HG03039 (cell line): ENCODE results near the gene TRPC4.

Source experiments
- ATAC-seq: cut with Tn5 transposase; IDR thresholded peaks from one replicate; pipeline ENCODE4 v1.9.1; 2021; ENCODE audit warnings: mild to moderate bottlenecking, moderate library complexity; ENCODE audit not compliant: unreplicated experiment

TRPC4 gene

GRCh38 chr13:37663724-37664123, 205.8 kb downstream of the TRPC4 start:
- no peak for ATAC-seq

DNA sequence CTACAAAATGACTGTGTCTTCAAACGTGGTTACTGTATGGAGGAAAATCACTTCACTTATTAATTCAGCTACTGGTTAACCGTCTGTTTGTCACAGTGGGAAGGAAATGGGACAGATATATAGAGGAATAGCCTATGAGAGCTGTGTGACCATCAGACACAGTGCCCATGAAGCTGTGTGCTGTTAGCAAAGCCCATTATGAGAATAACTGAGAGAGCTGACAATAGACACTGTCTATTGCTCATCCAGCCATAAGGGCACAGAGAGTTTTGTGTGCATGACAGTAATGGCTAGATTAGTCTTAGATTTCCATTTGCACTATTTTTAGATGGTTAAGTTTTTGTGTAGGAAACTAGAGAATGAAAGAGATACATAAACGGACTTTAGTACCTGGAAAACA, 206.9 kb downstream of the TRPC4 start:
- no peak for ATAC-seq

DNA sequence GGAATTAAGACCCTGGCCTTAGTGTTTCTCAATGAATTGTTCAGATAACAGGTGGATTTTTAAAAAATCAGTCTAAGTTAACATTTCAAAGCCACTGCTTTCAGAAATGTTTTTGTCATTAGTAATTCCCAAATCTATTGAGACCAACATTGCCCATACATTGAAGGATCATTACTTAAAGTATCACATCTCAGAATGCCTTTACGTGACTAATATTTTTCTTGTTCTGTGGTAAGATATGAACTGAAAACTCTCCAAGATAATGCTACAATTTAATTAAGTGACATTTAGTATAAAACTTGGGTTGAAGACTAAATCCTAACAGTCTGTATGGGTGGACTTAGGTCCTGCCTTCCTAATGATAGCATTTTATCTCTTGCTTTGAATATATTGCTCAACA, 211.6 kb downstream of the TRPC4 start:
- no peak for ATAC-seq

DNA sequence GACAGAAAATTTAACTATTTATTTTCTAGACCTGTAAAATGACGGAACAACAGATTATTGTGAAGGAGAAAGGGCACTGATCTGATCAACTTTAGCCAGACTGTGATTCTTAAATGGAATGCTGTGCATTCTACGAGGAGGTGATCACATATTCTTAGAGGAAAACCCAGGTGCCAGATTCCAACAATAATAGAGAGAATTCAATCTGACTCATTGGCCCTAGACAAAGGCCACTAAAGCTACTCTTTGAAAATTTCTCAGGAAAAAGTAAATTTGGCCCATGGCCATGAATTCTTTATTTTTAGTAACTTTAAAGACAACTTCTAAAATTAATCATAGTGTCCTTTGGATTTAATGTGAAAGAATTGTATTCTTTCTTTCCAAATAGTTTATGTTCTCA, 212.4 kb downstream of the TRPC4 start:
- ATAC-seq, result no peak

DNA sequence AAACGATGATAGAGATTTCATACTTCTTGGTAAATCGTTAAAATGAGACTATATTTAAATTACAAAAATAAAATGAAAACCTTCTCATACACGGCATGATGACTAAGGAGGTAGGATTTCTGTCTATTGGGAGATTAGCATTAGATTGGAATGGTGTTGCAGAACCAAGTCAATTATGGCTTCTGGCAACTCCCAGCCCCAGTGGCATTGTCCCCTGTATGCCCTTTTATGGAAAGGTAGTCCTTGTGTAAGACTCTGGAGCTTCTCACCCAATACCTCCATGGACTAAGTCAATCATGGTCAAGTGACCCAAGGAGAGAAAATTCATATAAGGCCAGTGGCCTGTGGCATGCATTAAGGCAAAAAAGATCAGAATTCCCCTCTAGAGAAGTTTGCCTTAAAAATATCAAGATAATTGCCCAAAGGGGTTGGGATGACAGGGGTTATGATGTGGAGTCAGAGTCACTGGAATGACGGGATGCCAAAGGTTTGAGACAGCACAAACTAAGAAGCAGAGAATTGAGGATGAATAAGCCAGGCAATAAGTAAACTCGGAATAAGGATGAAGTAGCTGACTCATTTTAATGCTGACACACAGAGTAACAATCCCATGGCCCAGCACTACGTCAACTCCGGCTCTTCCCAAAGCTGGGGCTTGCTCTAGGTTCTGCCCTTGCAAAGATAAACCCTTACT, 213.2 kb downstream of the TRPC4 start:
- ATAC-seq, result no peak

DNA sequence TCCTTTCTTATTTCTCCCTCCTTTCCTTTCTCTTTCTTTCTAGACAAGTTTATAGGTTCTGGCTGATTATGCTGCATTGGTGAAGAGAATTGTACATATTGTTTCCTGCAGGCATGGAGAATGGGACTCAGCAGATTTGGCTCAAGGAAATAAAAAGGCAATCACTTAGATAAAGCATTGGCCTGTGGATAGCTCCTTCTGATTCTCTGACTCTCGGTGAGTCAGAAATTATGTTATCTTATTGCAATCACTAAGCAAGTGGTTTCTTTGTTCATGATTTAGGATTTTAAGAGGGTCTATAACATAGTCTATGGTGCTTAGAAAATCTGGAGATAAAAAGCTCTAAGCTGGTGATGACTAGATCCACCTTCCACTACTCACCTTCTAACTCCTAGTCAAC, 217.0 kb downstream of the TRPC4 start:
- ATAC-seq, result no peak

DNA sequence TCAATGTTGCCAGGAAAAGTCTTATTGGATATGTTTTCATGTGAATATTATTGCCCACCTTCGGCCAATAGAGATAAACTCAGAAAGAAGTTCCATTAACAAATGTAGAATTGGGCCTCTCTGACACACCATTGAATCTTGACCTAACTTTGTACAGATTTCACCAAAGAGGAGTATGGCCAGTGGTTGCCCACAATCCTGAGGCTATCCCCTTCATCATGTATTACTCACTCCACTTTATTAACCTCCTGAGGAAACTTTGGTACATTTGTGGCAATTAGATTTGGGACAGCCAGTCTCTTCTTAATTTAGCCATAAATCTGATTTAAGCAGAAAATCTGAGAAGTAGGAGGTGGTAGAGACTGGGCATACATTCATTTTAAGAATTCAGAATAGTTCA, 217.7 kb downstream of the TRPC4 start:
- ATAC-seq, result no peak

GRCh38 chr13:37648609-37649008, 221.0 kb downstream of the TRPC4 start:
- no peak for ATAC-seq

GRCh38 chr13:37647031-37647650, 222.4 kb downstream of the TRPC4 start:
- no peak for ATAC-seq

DNA sequence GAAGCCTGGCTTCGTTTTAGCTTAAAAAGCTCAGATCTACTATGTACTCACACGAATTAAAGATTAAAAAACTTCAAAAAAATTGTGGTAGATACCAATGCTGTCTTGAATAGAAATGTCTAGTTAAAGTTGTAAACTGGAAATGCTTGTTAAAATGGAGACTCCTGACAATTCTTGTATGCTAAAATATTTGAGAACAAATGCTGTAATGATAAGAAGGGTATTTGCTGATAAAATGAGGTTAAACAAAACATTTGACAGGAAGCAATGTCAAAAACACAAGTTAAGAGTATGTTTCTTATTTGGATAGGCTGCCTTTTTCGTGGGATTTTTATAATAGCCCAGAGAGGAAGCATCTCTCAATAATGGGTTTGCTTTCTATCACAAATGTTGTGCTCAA, 223.0 kb downstream of the TRPC4 start:
- ATAC-seq, result no peak

GRCh38 chr13:37645181-37645740, 224.3 kb downstream of the TRPC4 start:
- no peak for ATAC-seq

- ATAC-seq, result no peak
These were observed 228.2 kb downstream of the TRPC4 start for GRCh38 chr13:37641391-37641790.

DNA sequence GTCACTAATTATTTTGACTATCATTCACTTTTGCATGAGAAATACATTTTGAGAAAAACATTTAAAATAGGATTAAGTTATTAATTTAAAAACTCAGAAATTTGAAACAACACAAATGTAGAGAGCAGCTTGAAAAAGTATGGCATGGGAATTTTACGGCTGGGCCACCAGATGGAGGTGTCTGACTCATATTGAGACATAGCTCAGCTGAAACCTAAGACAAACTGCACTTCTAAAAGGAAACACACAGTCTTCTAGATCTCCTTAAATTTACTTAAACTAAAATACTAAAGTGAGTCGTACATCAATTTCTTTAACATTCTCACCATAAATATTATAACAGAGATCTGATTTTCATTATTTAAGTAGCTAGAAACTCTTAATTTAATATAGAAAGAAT, 229.1 kb downstream of the TRPC4 start:
- ATAC-seq, result no peak

DNA sequence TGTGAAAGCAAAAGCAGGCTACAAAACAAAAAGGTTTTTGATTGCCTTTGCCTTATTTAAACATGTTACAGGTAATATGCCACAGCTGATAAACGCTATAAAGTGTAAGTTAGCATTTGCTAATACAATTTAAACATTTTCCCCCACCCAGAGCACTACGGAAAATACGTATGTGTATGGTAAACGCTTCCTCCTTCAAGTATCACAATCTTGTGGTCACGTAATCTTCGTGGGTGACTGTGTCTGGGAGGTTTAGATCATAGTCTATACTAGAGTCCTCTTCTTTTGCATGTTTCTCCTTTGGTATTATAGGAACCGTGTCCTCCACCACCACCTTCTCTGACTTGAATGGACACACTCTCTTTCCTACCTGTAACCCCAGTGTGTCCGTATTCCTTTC, 232.9 kb downstream of the TRPC4 start:
- no peak for ATAC-seq

DNA sequence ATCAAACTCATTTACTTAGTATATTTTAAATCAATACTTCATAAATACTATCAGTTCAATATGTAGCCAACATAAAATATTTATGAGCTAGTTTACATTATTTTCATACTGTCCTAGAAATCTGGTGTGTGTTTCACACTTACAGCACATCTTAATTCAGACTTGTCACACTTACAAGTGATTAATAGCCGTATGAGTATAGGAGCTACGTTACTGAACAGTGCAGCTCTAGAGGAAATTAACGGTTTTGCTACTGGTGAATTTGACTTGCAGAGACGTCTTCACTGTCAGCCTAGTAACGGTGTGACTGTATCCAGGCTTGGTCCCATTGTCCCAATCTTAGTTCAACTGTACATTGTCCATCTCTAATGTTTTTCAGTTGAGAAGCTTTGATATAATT, 237.3 kb downstream of the TRPC4 start:
- ATAC-seq, result no peak

DNA sequence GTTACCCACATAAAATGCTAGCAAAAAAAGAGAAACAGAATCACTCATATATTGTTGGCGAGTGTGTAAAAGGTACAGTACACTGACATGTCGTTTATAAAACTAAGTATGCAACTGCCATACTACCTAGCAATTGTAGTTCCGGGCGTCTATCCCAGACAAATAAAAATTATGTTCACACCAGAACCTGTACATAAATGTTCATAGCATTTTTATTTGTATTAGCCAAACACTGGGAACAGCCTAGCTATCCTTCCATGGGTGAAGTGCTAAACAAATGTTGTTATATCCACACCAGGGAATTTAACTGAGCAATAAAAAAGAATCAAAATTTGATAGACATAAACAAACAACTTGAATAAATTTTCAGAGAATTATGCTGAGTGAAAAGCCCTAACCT, 242.1 kb downstream of the TRPC4 start:
- ATAC-seq, result no peak

DNA sequence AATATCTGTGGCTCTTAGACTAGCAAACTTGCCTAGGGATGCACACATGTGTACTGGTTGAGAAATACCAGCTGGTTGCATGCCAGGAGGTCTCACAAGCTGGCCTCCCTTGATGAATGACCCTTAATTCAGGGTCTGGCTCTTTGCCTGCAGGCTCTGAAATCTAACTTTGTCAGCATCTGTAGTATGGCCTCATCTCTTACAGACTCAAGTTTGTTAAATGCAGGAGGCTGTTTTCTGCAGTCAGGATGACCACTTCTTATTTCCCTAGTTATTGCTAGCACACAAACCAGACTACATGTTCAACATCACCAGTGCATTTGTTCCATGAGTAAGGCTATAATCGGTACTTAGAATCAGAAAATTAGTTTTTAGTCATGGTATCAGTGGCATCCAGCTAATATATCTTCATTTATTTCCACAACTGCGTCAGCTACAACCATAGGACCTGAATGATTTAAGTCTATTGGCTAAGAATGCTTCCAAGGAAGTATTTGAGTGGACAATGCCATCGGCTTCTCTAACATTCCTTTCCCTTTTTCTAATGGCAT, 247.7 kb downstream of the TRPC4 start:
- ATAC-seq, result no peak

DNA sequence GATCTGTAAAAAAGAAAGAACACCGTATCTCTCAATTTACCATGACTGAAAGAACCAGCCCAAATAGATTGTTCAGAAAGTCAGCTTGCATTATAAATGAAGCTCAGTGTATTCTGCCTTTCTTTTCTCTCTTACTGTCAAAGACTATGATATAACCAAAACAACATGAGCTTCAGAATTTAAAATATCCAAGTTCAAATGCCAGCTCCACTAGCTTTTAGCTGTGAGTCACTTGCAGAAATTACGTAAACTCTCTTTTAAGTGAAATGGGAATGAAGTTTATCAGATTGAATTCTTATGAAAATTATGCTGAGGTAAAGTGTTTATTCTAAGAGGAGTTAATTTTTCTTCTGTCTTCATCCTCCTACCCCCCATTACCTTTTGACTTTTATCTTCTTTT, 251.0 kb downstream of the TRPC4 start:
- no peak for ATAC-seq

DNA sequence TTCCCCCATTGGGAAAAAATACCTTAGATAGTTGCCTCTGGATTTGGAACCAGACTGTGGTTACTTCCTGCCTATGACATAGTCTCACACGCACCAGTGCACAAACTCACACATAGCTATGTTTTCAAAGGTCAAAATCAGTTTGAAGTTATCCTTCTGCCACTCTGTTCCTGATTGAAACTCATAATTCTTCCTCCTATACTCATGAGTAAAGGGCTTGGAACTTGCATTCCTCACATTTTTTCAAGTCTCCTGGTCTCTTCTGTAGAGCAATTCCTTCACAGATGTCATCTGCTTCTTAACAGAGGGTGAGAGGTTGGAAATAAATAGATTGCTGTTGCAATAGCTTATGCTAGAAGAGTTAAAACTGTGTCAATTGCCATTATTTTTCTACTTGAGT, 252.4 kb downstream of the TRPC4 start:
- ATAC-seq, result no peak

DNA sequence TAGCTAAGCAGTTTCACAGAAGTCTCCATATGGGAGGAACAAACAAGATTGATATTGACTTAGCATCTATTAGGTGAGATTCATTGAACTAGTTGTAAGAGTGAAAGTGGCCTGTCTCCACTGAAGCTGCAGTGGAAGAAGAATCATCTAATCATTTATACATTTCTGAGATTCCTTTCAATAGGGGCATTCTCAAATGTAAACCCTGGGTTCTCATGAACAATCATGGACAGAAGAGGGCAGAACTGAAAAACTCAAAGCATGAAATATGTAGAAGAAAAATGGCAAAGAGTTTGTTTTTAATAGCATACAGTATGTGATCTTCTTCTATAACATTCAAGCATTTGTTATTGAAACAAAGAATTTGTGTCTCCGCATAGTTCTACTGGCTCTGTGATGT, 253.4 kb downstream of the TRPC4 start:
- no peak for ATAC-seq

GRCh38 chr13:37615276-37615675, 254.3 kb downstream of the TRPC4 start:
- no peak for ATAC-seq

DNA sequence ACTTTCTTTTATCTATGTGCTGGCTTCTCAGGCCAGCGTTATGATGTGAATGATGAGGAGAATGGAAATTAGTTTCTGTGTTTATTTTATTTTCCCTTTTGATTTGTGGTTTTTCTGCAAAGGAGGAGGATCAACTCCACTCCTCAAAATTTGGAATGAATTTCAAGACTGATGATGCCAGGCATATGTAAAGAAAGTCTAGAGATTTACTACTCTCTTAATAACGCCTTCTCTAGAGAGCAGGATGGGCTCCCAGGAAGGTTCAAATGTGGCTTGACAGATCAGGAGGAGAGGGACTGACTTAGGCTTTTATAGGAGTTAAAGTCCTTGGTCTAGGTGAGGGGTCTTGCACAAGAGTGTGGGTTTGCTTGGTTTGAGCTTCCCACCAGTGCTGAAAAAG, 255.9 kb downstream of the TRPC4 start:
- no peak for ATAC-seq
